IPS-18a (cell line): ENCODE results near the gene SFXN3.

Source experiments
- H3K27ac ChIP-seq: one replicate; pipeline ENCODE4 v1.5.1; 2013; ENCODE audit warnings: low read length
- H3K27me3 ChIP-seq: one replicate; pipeline ENCODE4 v1.6.1; 2013; ENCODE audit warnings: mild to moderate bottlenecking, low read length; ENCODE audit not compliant: control insufficient read depth, insufficient read depth
- H3K36me3 ChIP-seq: one replicate; pipeline ENCODE4 v1.6.1; 2013; ENCODE audit warnings: low read depth, low read length; ENCODE audit not compliant: control insufficient read depth
- H3K4me1 ChIP-seq: one replicate; pipeline ENCODE4 v1.6.1; 2013; ENCODE audit warnings: low read depth, low read length; ENCODE audit not compliant: control insufficient read depth
- H3K4me3 ChIP-seq: one replicate; pipeline ENCODE4 v1.5.1; 2013; ENCODE audit warnings: low read length
- H3K9ac ChIP-seq: one replicate; pipeline ENCODE4 v1.6.1; 2013; ENCODE audit warnings: mild to moderate bottlenecking, low read length, moderate library complexity
- H3K9me3 ChIP-seq: one replicate; pipeline ENCODE4 v1.6.1; 2013; ENCODE audit warnings: low read depth, low read length; ENCODE audit not compliant: control insufficient read depth

The SFXN3 gene

GRCh38 chr10:101054876-101055275 lies 23.8 kb downstream of the SFXN3 start:
- Histone ChIP-seq H3K4me3 (no peak overlapping the region), H3K27me3 (peaks cover 32% of the 10 kb centered on the region), H3K4me1 (peaks cover 4% of the 10 kb centered on the region), H3K27ac (no peak overlapping the region), H3K9me3 (no peaks in the 10 kb centered on the region), H3K9ac (no peak overlapping the region), H3K36me3 (no peaks in the 10 kb centered on the region)

GRCh38 chr10:101055411-101055810 lies 24.4 kb downstream of the SFXN3 start:
- H3K9me3 ChIP-seq: no peaks in the 10 kb centered on the region
- peaks cover 4% of the 10 kb centered on the region for H3K4me1 ChIP-seq
- H3K36me3 ChIP-seq: no peaks in the 10 kb centered on the region
- no peak overlapping the region for H3K9ac ChIP-seq
- no peak overlapping the region for H3K4me3 ChIP-seq
- H3K27me3 ChIP-seq: peaks cover 27% of the 10 kb centered on the region
- H3K27ac ChIP-seq: no peak overlapping the region

GRCh38 chr10:101056365-101057151 lies 25.5 kb downstream of the SFXN3 start:
- no peaks in the 10 kb centered on the region for H3K36me3 ChIP-seq
- H3K4me1 ChIP-seq: peaks cover 4% of the 10 kb centered on the region
- H3K9ac ChIP-seq: no peak overlapping the region

GRCh38 chr10:101060036-101060950 lies 29.3 kb downstream of the SFXN3 start:
- Histone ChIP-seq H3K9me3 (no peaks in the 10 kb centered on the region), H3K27ac (peak overlapping the region; percentile 38), H3K4me1 (peaks cover 22% of the 10 kb centered on the region), H3K27me3 (peaks cover 43% of the 10 kb centered on the region), H3K36me3 (no peaks in the 10 kb centered on the region), H3K9ac (peak overlapping the region; percentile 87), H3K4me3 (peak overlapping the region; percentile 89)

More at GRCh38 chr10:101056365-101057151, 25.5 kb downstream of the SFXN3 start:
- Histone ChIP-seq H3K27ac (no peak overlapping the region), H3K4me3 (no peak overlapping the region), H3K9me3 (no peaks in the 10 kb centered on the region), H3K27me3 (peaks cover 21% of the 10 kb centered on the region)

- peak overlapping the region; percentile 89 for H3K4me3 ChIP-seq
- H3K27me3 ChIP-seq: peaks cover 51% of the 10 kb centered on the region
- H3K4me1 ChIP-seq: peaks cover 22% of the 10 kb centered on the region
- peak overlapping the region; percentile 87 for H3K9ac ChIP-seq
- peak overlapping the region; percentile 38 for H3K27ac ChIP-seq
- no peaks in the 10 kb centered on the region for H3K9me3 ChIP-seq
- no peaks in the 10 kb centered on the region for H3K36me3 ChIP-seq
Observed at GRCh38 chr10:101060951-101061623, 30.1 kb downstream of the SFXN3 start.

GRCh38 chr10:101061624-101062231 lies 30.7 kb downstream of the SFXN3 start, which contains the start of gene KAZALD1:
Gene KAZALD1, plus strand, starts transcription at chr10:101061989. Its CDS starts 604 bp downstream, at chr10:101062593.
- Histone ChIP-seq H3K27ac (no peak within 1 kb of the TSS), H3K9me3 (no peaks in the 10 kb centered on the region), H3K36me3 (no peaks in the 10 kb centered on the region), H3K9ac (peak within 1 kb of the TSS; percentile 87), H3K4me3 (peak within 1 kb of the TSS; percentile 89), H3K4me1 (peaks cover 22% of the 10 kb centered on the region), H3K27me3 (peaks cover 57% of the 10 kb centered on the region)

- H3K27ac ChIP-seq: no peak overlapping the region
- H3K36me3 ChIP-seq: no peaks in the 10 kb centered on the region
- no peaks in the 10 kb centered on the region for H3K9me3 ChIP-seq
- no peak overlapping the region for H3K9ac ChIP-seq
- H3K4me1 ChIP-seq: peaks cover 22% of the 10 kb centered on the region
- peak overlapping the region; percentile 89 for H3K4me3 ChIP-seq
- peaks cover 64% of the 10 kb centered on the region for H3K27me3 ChIP-seq
Observed at GRCh38 chr10:101062232-101063049, 31.4 kb downstream of the SFXN3 start.

GRCh38 chr10:101063050-101063525 lies 32.1 kb downstream of the SFXN3 start:
- Histone ChIP-seq H3K9me3 (no peaks in the 10 kb centered on the region), H3K4me1 (peaks cover 22% of the 10 kb centered on the region), H3K27me3 (peaks cover 70% of the 10 kb centered on the region), H3K9ac (no peak overlapping the region), H3K4me3 (peak overlapping the region; percentile 89), H3K27ac (no peak overlapping the region), H3K36me3 (no peaks in the 10 kb centered on the region)

GRCh38 chr10:101063548-101064414 lies 32.7 kb downstream of the SFXN3 start:
- no peak overlapping the region for H3K27ac ChIP-seq
- H3K9me3 ChIP-seq: no peaks in the 10 kb centered on the region
- H3K36me3 ChIP-seq: no peaks in the 10 kb centered on the region
- H3K27me3 ChIP-seq: peaks cover 70% of the 10 kb centered on the region
- H3K9ac ChIP-seq: no peak overlapping the region
- no peak overlapping the region for H3K4me3 ChIP-seq
- H3K4me1 ChIP-seq: peaks cover 22% of the 10 kb centered on the region
